NCI-H345 treated with DMSO at 0.1 percent for 48 hours (cell line): ENCODE data around the gene MRPL52.
A peak's percentile ranks its signal among the peaks of the same experiment; 100 is the strongest.
"Not testable (repeated sequence)": the region's sequence is repeated elsewhere in the genome, so short reads cannot be mapped to it uniquely, and the experiment has no call there.

Source experiments
- DNase-seq: peaks from one replicate; lab custom pipeline; 2025; ENCODE audit not compliant: unreplicated experiment; lab: John Stamatoyannopoulos, UW

Gene MRPL52

GRCh38 chr14:22808388-22809209, 21.1 kb upstream of the MRPL52 start:
- DNase-seq, result no peak

GRCh38 chr14:22811722-22812121, 18.0 kb upstream of the MRPL52 start:
- DNase-seq, result no peak

- no peak for DNase-seq
Observed at GRCh38 chr14:22812744-22813143, 16.9 kb upstream of the MRPL52 start.

GRCh38 chr14:22813145-22813544, 16.5 kb upstream of the MRPL52 start:
- DNase-seq, result no peak

GRCh38 chr14:22814373-22814772, 15.3 kb upstream of the MRPL52 start:
- no peak for DNase-seq

GRCh38 chr14:22814941-22815713, 14.6 kb upstream of the MRPL52 start, which contains the start of gene SLC7A7:
TSS of gene SLC7A7 (minus strand) at chr14:22815435. CDS start at chr14:22813398, 2,037 bp downstream.
- DNase-seq, result no peak

- no peak for DNase-seq
Observed at GRCh38 chr14:22819151-22819988, 10.3 kb upstream of the MRPL52 start.

- peak; percentile 34 for DNase-seq
Observed at GRCh38 chr14:22820731-22821130, 9.0 kb upstream of the MRPL52 start.

- DNase-seq, result peak; percentile 82
Observed at GRCh38 chr14:22821193-22822015, 8.3 kb upstream of the MRPL52 start.

- DNase-seq, result no peak
Observed at GRCh38 chr14:22822016-22822570, 7.6 kb upstream of the MRPL52 start.

- DNase-seq, result no peak
Observed at GRCh38 chr14:22822571-22823098, 7.1 kb upstream of the MRPL52 start.

- DNase-seq, result no peak
Observed at GRCh38 chr14:22824711-22825359, 4.9 kb upstream of the MRPL52 start.

GRCh38 chr14:22829076-22829660, 519 bp upstream of the MRPL52 start:
- DNase-seq, result not testable (repeated sequence)

GRCh38 chr14:22830443-22831010, 840 bp downstream of the MRPL52 start:
- DNase-seq, result no peak

GRCh38 chr14:22835505-22835904, 5.8 kb downstream of the MRPL52 start:
- no peak for DNase-seq

GRCh38 chr14:22836301-22837113, 6.8 kb downstream of the MRPL52 start, which contains the start of gene MMP14:
TSS of gene MMP14 (plus strand) at chr14:22836585. CDS start at chr14:22836818, 233 bp downstream.
- no peak for DNase-seq

- no peak for DNase-seq
Observed at GRCh38 chr14:22837114-22837749, 7.5 kb downstream of the MRPL52 start.
